ENCODE data around the gene XCL1. TPM values are rescaled to one million over a fixed set of nuclear protein-coding genes. Genes with fewer than 3 reads are reported as not detected.

XCL1 gene
- total and polyA plus RNA-seq, 9 donors: 0.15 to 1.4 (median 0.20) TPM; not detected in 5

DNA sequence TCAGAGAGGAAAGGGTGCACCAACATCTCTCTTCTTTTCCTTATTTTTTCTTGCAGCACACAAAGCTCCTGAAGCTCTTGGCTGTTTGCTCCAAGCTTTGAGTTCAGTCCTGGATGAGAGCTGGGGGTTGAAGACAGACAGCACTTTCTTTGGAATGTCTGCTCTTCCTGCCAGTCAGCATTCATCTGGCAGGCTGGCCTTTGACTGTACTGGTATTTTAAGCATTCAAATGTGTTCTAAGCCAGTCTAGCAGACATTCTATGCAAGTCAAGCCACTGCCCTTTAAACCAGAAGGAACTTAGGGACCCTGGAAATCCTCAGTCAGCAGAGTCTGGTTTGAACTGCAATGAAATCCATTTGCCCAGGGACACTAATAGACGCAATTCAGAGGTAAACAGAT lies 45.0 kb downstream of the XCL1 start:
- intact Hi-C loops (cut with DNase I): no loop called here
- 41 to 64% (median 45%) methylated on average over 1 of the region's 1 CpG for WGBS, 3 donors
- Histone ChIP-seq H3K9me3 (no peaks in the 10 kb centered on the region), H3K4me1 (ENCODE audit: insufficient read depth) (no peaks in the 10 kb centered on the region), H3K27me3 (no peaks in the 10 kb centered on the region), H3K4me3 (no peak overlapping the region), H3K27ac (no peak overlapping the region), H3K36me3 (no peaks in the 10 kb centered on the region)
- no peak for DNase-seq
- no peak for TF ChIP-seq POLR2A (IDR thresholded peaks at IDR 0.05)
- TF ChIP-seq EP300 (IDR thresholded peaks at IDR 0.05): no peak
- TF ChIP-seq, protein P1, sequence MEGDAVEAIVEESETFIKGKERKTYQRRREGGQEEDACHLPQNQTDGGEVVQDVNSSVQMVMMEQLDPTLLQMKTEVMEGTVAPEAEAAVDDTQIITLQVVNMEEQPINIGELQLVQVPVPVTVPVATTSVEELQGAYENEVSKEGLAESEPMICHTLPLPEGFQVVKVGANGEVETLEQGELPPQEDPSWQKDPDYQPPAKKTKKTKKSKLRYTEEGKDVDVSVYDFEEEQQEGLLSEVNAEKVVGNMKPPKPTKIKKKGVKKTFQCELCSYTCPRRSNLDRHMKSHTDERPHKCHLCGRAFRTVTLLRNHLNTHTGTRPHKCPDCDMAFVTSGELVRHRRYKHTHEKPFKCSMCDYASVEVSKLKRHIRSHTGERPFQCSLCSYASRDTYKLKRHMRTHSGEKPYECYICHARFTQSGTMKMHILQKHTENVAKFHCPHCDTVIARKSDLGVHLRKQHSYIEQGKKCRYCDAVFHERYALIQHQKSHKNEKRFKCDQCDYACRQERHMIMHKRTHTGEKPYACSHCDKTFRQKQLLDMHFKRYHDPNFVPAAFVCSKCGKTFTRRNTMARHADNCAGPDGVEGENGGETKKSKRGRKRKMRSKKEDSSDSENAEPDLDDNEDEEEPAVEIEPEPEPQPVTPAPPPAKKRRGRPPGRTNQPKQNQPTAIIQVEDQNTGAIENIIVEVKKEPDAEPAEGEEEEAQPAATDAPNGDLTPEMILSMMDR (IDR thresholded peaks at IDR 0.05): no peak

DNA sequence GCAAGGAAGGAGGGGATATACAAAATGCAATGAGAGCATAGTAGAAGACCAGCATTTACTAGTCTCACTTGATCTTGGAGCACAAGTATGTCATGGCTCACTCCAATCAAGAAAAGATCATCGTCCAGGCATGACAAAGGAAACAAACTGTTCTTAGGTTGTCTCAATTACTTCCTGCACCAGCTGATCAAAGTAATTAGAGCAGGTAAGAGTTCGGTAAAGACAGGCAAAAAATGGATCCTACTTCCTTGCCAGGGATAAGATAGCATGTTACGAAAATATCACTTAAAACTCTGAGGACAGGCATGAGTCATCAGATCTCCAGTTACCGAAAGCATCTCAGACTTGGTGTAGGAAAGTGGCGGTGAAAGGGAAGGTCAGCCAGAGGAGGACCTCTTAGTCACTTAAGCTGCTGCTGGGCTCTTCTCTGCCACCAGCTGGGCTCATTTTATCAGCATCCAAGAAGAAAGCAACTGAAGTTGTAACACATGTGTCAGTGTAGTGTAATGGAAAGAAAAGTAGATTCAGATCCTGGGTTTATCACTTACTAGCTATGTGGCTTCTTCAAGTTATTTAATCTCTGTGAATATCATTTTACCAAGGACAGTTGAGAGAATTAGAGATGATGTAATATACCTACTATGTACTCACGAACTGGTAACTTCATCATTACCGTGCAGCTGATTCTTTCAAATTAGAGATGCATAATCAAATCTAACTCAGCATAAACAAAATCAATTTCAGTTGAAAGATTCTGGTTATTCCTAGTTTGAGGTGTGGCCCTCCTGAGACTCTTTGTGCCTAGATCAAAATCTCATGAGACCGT lies 46.8 kb downstream of the XCL1 start:
- no peak overlapping the region for H3K27ac ChIP-seq
- no peak for DNase-seq
- intact Hi-C loops (cut with DNase I): no loop called here
- no peak overlapping the region for H3K4me3 ChIP-seq
- H3K4me1 ChIP-seq (ENCODE audit: insufficient read depth): no peaks in the 10 kb centered on the region
- H3K36me3 ChIP-seq: no peaks in the 10 kb centered on the region
- TF ChIP-seq, protein P1 (IDR thresholded peaks at IDR 0.05): no peak
- TF ChIP-seq EP300 (IDR thresholded peaks at IDR 0.05) (no peak), POLR2A (IDR thresholded peaks at IDR 0.05) (no peak)
- no peaks in the 10 kb centered on the region for H3K27me3 ChIP-seq
- H3K9me3 ChIP-seq: no peaks in the 10 kb centered on the region
- 71 to 76% (median 75%) methylated on average over 8 of the region's 8 CpGs for WGBS, 3 donors

DNA sequence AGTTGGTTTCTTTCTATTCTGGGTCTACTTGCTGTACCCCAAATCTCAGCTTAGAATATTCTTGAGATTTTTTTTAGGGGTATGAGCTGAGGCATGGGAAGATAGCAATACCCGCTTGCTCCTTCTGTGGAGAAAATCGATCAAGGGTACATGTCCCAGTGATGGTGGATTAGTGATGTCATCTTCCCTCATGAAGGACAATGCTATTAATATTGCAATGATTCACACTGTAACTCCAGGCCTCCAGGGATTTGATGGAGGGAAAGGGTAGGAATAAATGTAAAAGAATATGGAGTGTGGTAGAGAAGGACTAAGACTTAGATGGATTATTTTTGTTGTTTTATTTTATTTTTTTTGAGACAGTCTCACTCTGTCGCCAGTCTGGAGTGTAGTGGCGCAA lies 47.4 kb downstream of the XCL1 start:
- no peak overlapping the region for H3K4me3 ChIP-seq
- H3K4me1 ChIP-seq (ENCODE audit: insufficient read depth): no peaks in the 10 kb centered on the region
- TF ChIP-seq POLR2A (IDR thresholded peaks at IDR 0.05): no peak
- TF ChIP-seq, protein P1 (IDR thresholded peaks at IDR 0.05): no peak
- no peak for TF ChIP-seq EP300 (IDR thresholded peaks at IDR 0.05)
- DNase-seq: no peak
- no peaks in the 10 kb centered on the region for H3K27me3 ChIP-seq
- intact Hi-C loops (cut with DNase I): no loop called here
- H3K9me3 ChIP-seq: no peaks in the 10 kb centered on the region
- H3K36me3 ChIP-seq: no peaks in the 10 kb centered on the region
- 96 to 98% (median 96%) methylated on average over 4 of the region's 4 CpGs for WGBS, 3 donors
- H3K27ac ChIP-seq: no peak overlapping the region

DNA sequence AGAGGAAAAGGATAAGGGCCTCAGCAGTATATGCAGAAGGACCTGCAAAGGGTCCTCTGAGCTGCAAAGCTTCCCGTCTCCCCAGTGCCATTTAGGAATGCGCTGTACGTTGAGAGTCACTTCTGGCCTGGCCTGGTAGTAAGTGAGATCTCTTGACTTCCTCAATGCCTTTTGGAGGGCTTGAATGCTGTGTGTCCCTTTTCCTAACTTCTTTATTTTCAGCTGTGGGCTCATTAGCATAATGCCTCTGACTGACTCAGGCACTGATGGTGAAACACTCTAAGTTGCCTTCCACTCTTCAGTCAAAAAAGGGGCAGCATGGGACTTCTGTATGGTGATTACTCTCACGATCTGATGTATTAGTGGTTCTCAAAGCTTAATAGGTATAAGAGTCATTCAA lies 49.9 kb downstream of the XCL1 start:
- intact Hi-C loops (cut with DNase I): no loop called here
- DNase-seq: no peak
- H3K9me3 ChIP-seq: no peaks in the 10 kb centered on the region
- no peak overlapping the region for H3K4me3 ChIP-seq
- H3K27ac ChIP-seq: no peak overlapping the region
- WGBS, 3 donors: 87 to 98% (median 90%) methylated on average over 4 of the region's 4 CpGs
- H3K4me1 ChIP-seq (ENCODE audit: insufficient read depth): no peaks in the 10 kb centered on the region
- H3K36me3 ChIP-seq: no peaks in the 10 kb centered on the region
- H3K27me3 ChIP-seq: no peaks in the 10 kb centered on the region
- TF ChIP-seq POLR2A (IDR thresholded peaks at IDR 0.05) (no peak), EP300 (IDR thresholded peaks at IDR 0.05) (no peak)
- TF ChIP-seq, protein P1 (IDR thresholded peaks at IDR 0.05): no peak

Measured in ovary (tissue), 9 donors.